ENCODE data around the gene IFT43.

The IFT43 gene

DNA sequence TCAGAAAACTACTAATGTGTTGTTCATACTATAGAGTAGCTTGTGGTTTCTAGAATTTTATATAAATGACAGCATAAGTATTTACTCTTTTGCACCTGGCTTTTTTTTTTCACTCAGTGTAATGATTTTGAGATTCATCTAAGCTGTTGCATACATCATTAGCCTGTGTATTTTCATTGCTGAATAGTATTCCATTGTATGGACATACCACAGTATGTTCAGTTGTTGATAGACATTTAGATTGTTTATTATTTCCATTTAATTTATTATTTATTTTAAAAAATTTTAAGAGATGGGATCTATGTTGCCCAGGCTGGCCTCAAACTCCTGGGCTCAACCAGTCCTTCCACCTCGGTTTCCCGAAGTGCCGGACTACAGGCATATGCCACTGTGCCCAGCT is 80.0 kb downstream of the IFT43 start:
- H3K4me1 ChIP-seq (ENCODE audit: control insufficient read depth in 5 of 5, insufficient read depth in 5 of 5, low read length in 5 of 5) = no peaks in the 10 kb centered on the region
- H3K9me3 ChIP-seq (ENCODE audit: control insufficient read depth in 5 of 5, low read length in 5 of 5) = peaks cover 0 to 4% (median 0%) of the 10 kb centered on the region in 5 donors
- H3K9ac ChIP-seq (ENCODE audit: low read length in 5 of 5) = no peak overlapping the region
- no peaks in the 10 kb centered on the region for H3K27me3 ChIP-seq (ENCODE audit: control insufficient read depth in 5 of 5, insufficient read depth in 4 of 5, low read length in 5 of 5)
- H3K27ac ChIP-seq (ENCODE audit: low read depth, low read length) = no peak overlapping the region
- peaks cover 4 to 37% (median 10%) of the 10 kb centered on the region in 5 donors for H3K36me3 ChIP-seq (ENCODE audit: control insufficient read depth in 5 of 5, insufficient read depth in 5 of 5, low read length in 5 of 5)
- no peak overlapping the region for H3K4me3 ChIP-seq (ENCODE audit: low read depth in 1 of 5, low read length in 5 of 5)

DNA sequence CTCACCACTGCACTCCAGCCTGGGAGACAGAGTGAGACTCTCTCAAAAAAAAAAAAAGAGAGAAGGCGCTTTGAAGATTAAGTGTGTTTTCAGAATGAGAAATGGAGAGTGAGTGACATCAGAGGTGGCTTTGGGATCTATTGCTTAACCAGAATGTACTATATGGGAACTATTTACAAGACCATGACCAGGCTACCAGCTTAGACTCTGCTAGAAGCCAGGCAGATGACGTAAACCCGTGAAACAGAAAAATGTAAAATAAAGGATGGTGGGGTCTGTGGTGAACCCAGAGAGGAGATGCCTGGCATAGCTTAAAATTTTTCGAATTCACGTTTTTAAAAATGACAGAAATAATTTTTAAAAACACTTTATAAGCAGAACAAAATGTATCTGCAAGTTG is 82.0 kb downstream of the IFT43 start:
- peaks cover 9 to 50% (median 14%) of the 10 kb centered on the region in 5 donors for H3K36me3 ChIP-seq (ENCODE audit: control insufficient read depth in 5 of 5, insufficient read depth in 5 of 5, low read length in 5 of 5)
- H3K4me3 ChIP-seq (ENCODE audit: low read depth in 1 of 5, low read length in 5 of 5) = no peak overlapping the region
- H3K27ac ChIP-seq (ENCODE audit: low read depth, low read length) = no peak overlapping the region
- no peak overlapping the region for H3K9ac ChIP-seq (ENCODE audit: low read length in 5 of 5)
- H3K27me3 ChIP-seq (ENCODE audit: control insufficient read depth in 5 of 5, insufficient read depth in 4 of 5, low read length in 5 of 5) = no peaks in the 10 kb centered on the region
- H3K4me1 ChIP-seq (ENCODE audit: control insufficient read depth in 5 of 5, insufficient read depth in 5 of 5, low read length in 5 of 5) = no peaks in the 10 kb centered on the region
- peaks cover 0 to 4% (median 0%) of the 10 kb centered on the region in 5 donors for H3K9me3 ChIP-seq (ENCODE audit: control insufficient read depth in 5 of 5, low read length in 5 of 5)

DNA sequence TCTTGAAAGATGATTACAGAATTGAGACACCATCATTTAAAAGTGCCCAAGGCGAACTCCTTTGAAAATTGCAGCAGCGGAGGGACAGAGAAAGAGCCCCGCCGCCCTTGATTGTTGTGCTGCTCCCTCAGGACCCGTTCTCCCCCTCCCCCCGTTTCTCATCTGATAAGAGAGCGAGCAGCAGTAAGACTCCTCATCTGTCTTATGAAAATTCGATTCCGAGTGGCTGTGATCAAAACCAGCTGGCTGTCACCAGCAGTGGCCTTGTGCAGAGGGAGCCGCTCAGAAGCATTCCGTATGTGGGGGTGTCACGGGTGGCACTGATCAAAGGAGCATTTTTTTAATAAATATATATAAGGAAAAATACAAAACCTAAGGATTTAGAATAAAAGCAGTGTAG is 88.2 kb downstream of the IFT43 start:
- Histone ChIP-seq H3K9ac (ENCODE audit: low read length in 5 of 5) (no peak overlapping the region), H3K27ac (ENCODE audit: low read depth, low read length) (no peak overlapping the region), H3K27me3 (ENCODE audit: control insufficient read depth in 5 of 5, insufficient read depth in 4 of 5, low read length in 5 of 5) (no peaks in the 10 kb centered on the region), H3K4me3 (ENCODE audit: low read depth in 1 of 5, low read length in 5 of 5) (no peak overlapping the region), H3K36me3 (ENCODE audit: control insufficient read depth in 5 of 5, insufficient read depth in 5 of 5, low read length in 5 of 5) (peaks cover 0 to 35% (median 16%) of the 10 kb centered on the region in 5 donors), H3K4me1 (ENCODE audit: control insufficient read depth in 5 of 5, insufficient read depth in 5 of 5, low read length in 5 of 5) (peaks cover 0 to 4% (median 0%) of the 10 kb centered on the region in 5 donors), H3K9me3 (ENCODE audit: control insufficient read depth in 5 of 5, low read length in 5 of 5) (no peaks in the 10 kb centered on the region)

DNA sequence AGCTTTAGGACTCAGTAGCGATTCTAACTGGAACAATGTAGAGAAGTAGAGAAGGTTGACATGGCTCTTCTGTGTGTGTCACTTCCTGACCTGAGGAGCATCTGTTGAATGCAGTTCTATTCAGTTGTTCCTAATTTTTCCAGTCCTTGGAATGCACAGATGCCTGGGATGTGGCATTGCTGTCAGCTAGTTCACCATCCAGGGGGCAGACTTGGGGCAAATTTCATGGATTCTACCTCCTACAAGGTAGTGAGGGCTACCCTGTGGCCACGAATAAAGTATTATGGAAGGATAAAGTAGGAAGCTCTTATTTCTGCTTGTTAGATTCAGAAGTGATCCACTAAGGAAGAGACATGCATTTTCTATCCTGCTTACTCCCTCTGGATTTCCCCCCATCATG is 91.8 kb downstream of the IFT43 start:
- Histone ChIP-seq H3K4me1 (ENCODE audit: control insufficient read depth in 5 of 5, insufficient read depth in 5 of 5, low read length in 5 of 5) (peaks cover 0 to 4% (median 0%) of the 10 kb centered on the region in 5 donors), H3K36me3 (ENCODE audit: control insufficient read depth in 5 of 5, insufficient read depth in 5 of 5, low read length in 5 of 5) (peaks cover 0 to 22% (median 16%) of the 10 kb centered on the region in 5 donors), H3K27ac (ENCODE audit: low read depth, low read length) (no peak overlapping the region), H3K9ac (ENCODE audit: low read length in 5 of 5) (no peak overlapping the region), H3K9me3 (ENCODE audit: control insufficient read depth in 5 of 5, low read length in 5 of 5) (no peaks in the 10 kb centered on the region), H3K27me3 (ENCODE audit: control insufficient read depth in 5 of 5, insufficient read depth in 4 of 5, low read length in 5 of 5) (no peaks in the 10 kb centered on the region), H3K4me3 (ENCODE audit: low read depth in 1 of 5, low read length in 5 of 5) (no peak overlapping the region)

DNA sequence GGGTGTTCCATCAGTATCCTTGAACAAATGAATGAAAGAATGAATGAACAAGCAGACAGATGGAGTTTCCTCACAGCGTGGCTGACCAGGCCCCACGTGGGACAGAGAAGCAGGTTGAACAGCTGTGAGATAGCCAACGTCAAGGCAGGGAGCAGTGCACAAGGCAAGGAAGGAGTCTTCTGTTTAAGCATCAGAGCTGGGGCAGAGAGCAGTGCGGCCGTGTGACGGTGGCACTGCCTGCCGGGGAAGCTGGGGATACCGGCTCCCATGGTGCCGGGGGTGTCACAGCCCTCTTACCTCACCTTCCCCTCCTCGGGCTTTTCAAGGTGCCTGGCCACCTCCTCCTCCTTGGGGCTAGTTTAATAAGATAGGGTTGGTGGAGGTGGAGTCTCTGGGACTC is 92.9 kb downstream of the IFT43 start:
- Histone ChIP-seq H3K27ac (ENCODE audit: low read depth, low read length) (no peak overlapping the region), H3K27me3 (ENCODE audit: control insufficient read depth in 5 of 5, insufficient read depth in 4 of 5, low read length in 5 of 5) (no peaks in the 10 kb centered on the region), H3K4me1 (ENCODE audit: control insufficient read depth in 5 of 5, insufficient read depth in 5 of 5, low read length in 5 of 5) (peaks cover 0 to 4% (median 0%) of the 10 kb centered on the region in 5 donors), H3K36me3 (ENCODE audit: control insufficient read depth in 5 of 5, insufficient read depth in 5 of 5, low read length in 5 of 5) (peaks cover 0 to 27% (median 20%) of the 10 kb centered on the region in 5 donors), H3K9me3 (ENCODE audit: control insufficient read depth in 5 of 5, low read length in 5 of 5) (no peaks in the 10 kb centered on the region), H3K9ac (ENCODE audit: low read length in 5 of 5) (no peak overlapping the region), H3K4me3 (ENCODE audit: low read depth in 1 of 5, low read length in 5 of 5) (no peak overlapping the region)

DNA sequence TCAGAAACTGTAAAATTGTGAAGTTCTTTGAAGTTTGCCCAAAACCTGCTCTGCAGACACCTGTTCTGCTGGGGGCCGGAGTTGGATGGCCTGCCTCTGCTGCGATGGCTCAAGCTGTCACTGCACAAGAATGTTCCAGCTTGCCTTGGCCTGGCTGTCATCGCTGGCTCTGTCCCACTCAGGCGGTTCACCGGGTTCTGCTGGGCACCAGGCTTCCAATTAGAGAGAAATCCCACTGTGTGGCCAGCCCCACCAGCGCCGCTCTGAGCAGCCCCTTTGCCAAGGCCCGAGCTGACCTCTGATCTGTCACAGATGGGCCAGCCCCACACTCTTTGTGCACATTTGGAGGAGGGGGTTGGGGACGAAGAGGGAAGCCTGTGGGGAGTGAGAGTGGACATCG is 94.5 kb downstream of the IFT43 start:
- Histone ChIP-seq H3K27ac (ENCODE audit: low read depth, low read length) (no peak overlapping the region), H3K9ac (ENCODE audit: low read length in 5 of 5) (no peak overlapping the region), H3K27me3 (ENCODE audit: control insufficient read depth in 5 of 5, insufficient read depth in 4 of 5, low read length in 5 of 5) (no peaks in the 10 kb centered on the region), H3K9me3 (ENCODE audit: control insufficient read depth in 5 of 5, low read length in 5 of 5) (no peaks in the 10 kb centered on the region), H3K4me1 (ENCODE audit: control insufficient read depth in 5 of 5, insufficient read depth in 5 of 5, low read length in 5 of 5) (peaks cover 0 to 4% (median 0%) of the 10 kb centered on the region in 5 donors), H3K36me3 (ENCODE audit: control insufficient read depth in 5 of 5, insufficient read depth in 5 of 5, low read length in 5 of 5) (peaks cover 0 to 29% (median 24%) of the 10 kb centered on the region in 5 donors), H3K4me3 (ENCODE audit: low read depth in 1 of 5, low read length in 5 of 5) (no peak overlapping the region)

DNA sequence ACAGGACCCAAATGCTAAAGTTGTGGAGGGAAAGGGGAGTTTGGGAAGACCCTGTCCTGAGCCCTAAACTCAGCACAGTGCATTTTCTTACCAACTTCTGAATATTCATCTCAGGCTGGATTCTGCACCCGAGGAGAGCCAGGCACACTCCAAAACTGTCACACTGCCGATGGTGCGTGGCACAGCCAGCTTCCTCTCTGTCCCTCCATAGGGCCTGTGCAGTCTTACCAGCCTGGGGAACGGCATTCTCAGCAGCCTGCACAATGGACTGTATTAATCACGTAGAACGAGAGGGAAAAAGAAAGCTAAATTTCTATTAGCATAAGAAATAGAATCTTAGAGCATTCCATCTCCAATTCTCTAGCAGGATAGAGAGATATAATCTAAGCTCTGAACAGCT is 94.9 kb downstream of the IFT43 start:
- Histone ChIP-seq H3K27ac (ENCODE audit: low read depth, low read length) (no peak overlapping the region), H3K27me3 (ENCODE audit: control insufficient read depth in 5 of 5, insufficient read depth in 4 of 5, low read length in 5 of 5) (no peaks in the 10 kb centered on the region), H3K9me3 (ENCODE audit: control insufficient read depth in 5 of 5, low read length in 5 of 5) (no peaks in the 10 kb centered on the region), H3K4me1 (ENCODE audit: control insufficient read depth in 5 of 5, insufficient read depth in 5 of 5, low read length in 5 of 5) (peaks cover 0 to 4% (median 0%) of the 10 kb centered on the region in 5 donors), H3K9ac (ENCODE audit: low read length in 5 of 5) (no peak overlapping the region), H3K36me3 (ENCODE audit: control insufficient read depth in 5 of 5, insufficient read depth in 5 of 5, low read length in 5 of 5) (peaks cover 0 to 34% (median 26%) of the 10 kb centered on the region in 5 donors), H3K4me3 (ENCODE audit: low read depth in 1 of 5, low read length in 5 of 5) (no peak overlapping the region)

DNA sequence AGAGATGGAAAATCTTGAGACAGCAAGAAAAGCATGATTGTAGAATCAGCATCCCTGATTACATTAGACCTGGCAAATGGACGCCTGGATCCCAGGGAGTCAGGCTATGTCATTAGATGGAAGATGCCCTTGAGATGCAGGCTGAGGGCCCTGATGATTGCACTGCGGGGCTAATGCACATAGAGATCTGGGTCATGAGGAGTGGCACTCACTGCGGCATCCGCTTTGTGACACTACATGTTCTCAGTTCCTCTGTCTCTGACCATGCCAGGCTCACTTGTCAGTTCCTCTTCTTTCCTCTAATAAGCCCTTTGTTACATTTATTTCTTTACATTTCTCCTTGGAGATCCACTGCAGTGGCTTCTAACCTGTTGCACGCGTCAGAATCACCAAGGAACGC is 96.1 kb downstream of the IFT43 start:
- Histone ChIP-seq H3K36me3 (ENCODE audit: control insufficient read depth in 5 of 5, insufficient read depth in 5 of 5, low read length in 5 of 5) (peaks cover 0 to 35% (median 26%) of the 10 kb centered on the region in 5 donors), H3K9ac (ENCODE audit: low read length in 5 of 5) (no peak overlapping the region), H3K4me3 (ENCODE audit: low read depth in 1 of 5, low read length in 5 of 5) (no peak overlapping the region), H3K27me3 (ENCODE audit: control insufficient read depth in 5 of 5, insufficient read depth in 4 of 5, low read length in 5 of 5) (no peaks in the 10 kb centered on the region), H3K4me1 (ENCODE audit: control insufficient read depth in 5 of 5, insufficient read depth in 5 of 5, low read length in 5 of 5) (peaks cover 0 to 4% (median 0%) of the 10 kb centered on the region in 5 donors), H3K27ac (ENCODE audit: low read depth, low read length) (no peak overlapping the region), H3K9me3 (ENCODE audit: control insufficient read depth in 5 of 5, low read length in 5 of 5) (no peaks in the 10 kb centered on the region)

DNA sequence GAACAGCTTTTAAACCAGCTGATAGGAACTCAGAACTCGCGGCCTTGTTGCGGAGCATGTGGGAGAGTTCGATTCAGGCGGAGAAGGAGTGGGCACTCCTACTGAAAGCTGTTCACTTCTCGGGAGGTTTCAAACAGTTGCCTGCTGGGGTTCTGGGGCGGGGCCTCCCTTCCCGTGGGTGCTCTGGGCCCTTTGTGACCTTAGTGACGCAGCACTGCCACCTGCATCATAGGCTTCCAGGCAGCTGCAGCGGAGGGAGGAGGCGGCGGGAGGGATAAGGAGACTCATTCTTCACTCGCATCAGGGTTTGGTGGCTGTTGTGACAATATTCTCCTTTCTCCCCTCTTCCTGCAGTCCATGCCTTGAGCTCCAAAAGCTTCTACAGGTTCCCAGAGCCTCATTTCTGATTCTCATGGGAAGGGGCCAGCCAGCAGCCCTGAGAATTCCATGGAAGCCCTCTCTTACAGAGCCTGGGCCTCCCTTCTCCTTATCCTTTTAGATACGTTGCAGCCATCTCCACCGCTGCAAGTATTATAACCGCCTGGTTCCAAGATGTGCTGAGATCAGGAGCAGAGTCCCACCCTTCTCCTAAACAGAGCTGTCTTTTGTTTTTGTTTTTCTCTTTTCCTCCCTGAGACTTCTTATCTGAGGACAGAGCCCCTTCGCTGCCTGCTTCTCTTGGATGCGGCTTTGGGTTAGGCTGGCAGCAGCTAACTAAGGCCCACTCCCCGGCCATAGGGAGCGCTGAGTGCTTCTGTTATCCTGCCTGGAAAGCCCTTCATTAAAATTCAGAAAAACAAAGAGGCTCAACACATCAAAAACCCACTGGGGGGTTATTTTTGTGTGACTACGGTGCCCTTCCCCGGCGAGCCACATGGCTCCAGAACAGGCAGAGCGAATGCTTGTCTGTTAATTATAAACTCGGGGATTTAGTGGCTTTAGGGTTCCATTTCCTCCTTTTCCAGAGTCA is 98.5 kb downstream of the IFT43 start:
- no peaks in the 10 kb centered on the region for H3K9me3 ChIP-seq (ENCODE audit: control insufficient read depth in 5 of 5, low read length in 5 of 5)
- no peak overlapping the region for H3K4me3 ChIP-seq (ENCODE audit: low read depth in 1 of 5, low read length in 5 of 5)
- no peaks in the 10 kb centered on the region for H3K27me3 ChIP-seq (ENCODE audit: control insufficient read depth in 5 of 5, insufficient read depth in 4 of 5, low read length in 5 of 5)
- peaks cover 0 to 31% (median 25%) of the 10 kb centered on the region in 5 donors for H3K36me3 ChIP-seq (ENCODE audit: control insufficient read depth in 5 of 5, insufficient read depth in 5 of 5, low read length in 5 of 5)
- H3K9ac ChIP-seq (ENCODE audit: low read length in 5 of 5) = no peak overlapping the region
- H3K4me1 ChIP-seq (ENCODE audit: control insufficient read depth in 5 of 5, insufficient read depth in 5 of 5, low read length in 5 of 5) = peaks cover 0 to 1% (median under 1%) of the 10 kb centered on the region in 5 donors
- no peak overlapping the region for H3K27ac ChIP-seq (ENCODE audit: low read depth, low read length)

DNA sequence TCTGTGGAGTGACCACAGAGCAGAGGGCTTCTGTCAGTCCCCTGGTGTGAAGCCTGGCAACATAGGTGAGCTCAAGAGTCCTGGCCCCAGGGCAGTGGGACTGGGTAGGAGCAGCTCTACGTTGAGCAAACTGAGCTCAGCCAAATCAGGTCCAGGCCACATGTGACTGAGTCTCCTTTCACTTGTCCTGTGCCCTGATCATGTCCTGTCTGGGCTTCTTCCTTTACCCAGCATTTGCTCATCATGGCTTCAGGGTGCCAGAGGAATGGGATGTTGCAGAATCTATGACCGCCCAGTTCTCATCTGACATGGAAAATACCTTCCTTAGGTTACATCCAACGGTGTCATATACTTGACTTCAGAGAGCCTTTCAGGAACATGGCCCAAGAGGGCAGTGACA is 99.8 kb downstream of the IFT43 start:
- H3K4me3 ChIP-seq (ENCODE audit: low read depth in 1 of 5, low read length in 5 of 5) = no peak overlapping the region
- H3K27ac ChIP-seq (ENCODE audit: low read depth, low read length) = no peak overlapping the region
- H3K36me3 ChIP-seq (ENCODE audit: control insufficient read depth in 5 of 5, insufficient read depth in 5 of 5, low read length in 5 of 5) = peaks cover 0 to 31% (median 22%) of the 10 kb centered on the region in 5 donors
- no peak overlapping the region for H3K9ac ChIP-seq (ENCODE audit: low read length in 5 of 5)
- H3K27me3 ChIP-seq (ENCODE audit: control insufficient read depth in 5 of 5, insufficient read depth in 4 of 5, low read length in 5 of 5) = peaks cover 0 to 5% (median 4%) of the 10 kb centered on the region in 5 donors
- peaks cover 0 to 7% (median 5%) of the 10 kb centered on the region in 5 donors for H3K4me1 ChIP-seq (ENCODE audit: control insufficient read depth in 5 of 5, insufficient read depth in 5 of 5, low read length in 5 of 5)
- H3K9me3 ChIP-seq (ENCODE audit: control insufficient read depth in 5 of 5, low read length in 5 of 5) = no peaks in the 10 kb centered on the region
